ENCODE data around the gene LSM6. TPM values are rescaled to one million over a fixed set of nuclear protein-coding genes. Genes with fewer than 3 reads are reported as not detected.

LSM6 gene
- total RNA-seq, 3 donors from 2014 or later = 18.9 to 27.1 (median 22.2) TPM

GRCh38 chr4:146170149-146170548 lies 5.4 kb upstream of the LSM6 start:
- Histone ChIP-seq H3K9me3 (no peaks in the 10 kb centered on the region), H3K36me3 (ENCODE audit: low read depth) (no peaks in the 10 kb centered on the region), H3K4me1 (ENCODE audit: low read depth) (no peaks in the 10 kb centered on the region), H3K4me3 (no peak overlapping the region)
- ATAC-seq (no peak), DNase-seq (no peak)
- intact Hi-C loops (cut with DNase I, micrococcal nuclease) = no loop called here
- TF ChIP-seq CTCF (IDR thresholded peaks at IDR 0.05) = no peak

- Histone ChIP-seq H3K4me3 (no peak overlapping the region), H3K9me3 (no peaks in the 10 kb centered on the region), H3K4me1 (ENCODE audit: low read depth) (peaks cover 9% of the 10 kb centered on the region), H3K36me3 (ENCODE audit: low read depth) (no peaks in the 10 kb centered on the region)
- intact Hi-C loops (cut with DNase I, micrococcal nuclease) = no loop called here
- no peak for DNase-seq
- no peak for TF ChIP-seq CTCF (IDR thresholded peaks at IDR 0.05)
- ATAC-seq = no peak
Measured at GRCh38 chr4:146176891-146177290, 1.4 kb downstream of the LSM6 start.

GRCh38 chr4:146178126-146178525 lies 2.6 kb downstream of the LSM6 start:
- Histone ChIP-seq H3K9me3 (no peaks in the 10 kb centered on the region), H3K4me1 (ENCODE audit: low read depth) (peaks cover 9% of the 10 kb centered on the region), H3K4me3 (no peak overlapping the region), H3K36me3 (ENCODE audit: low read depth) (no peaks in the 10 kb centered on the region)
- DNase-seq (no peak), ATAC-seq (no peak)
- intact Hi-C loops (cut with DNase I, micrococcal nuclease) = no loop called here
- TF ChIP-seq CTCF (IDR thresholded peaks at IDR 0.05) = no peak

- Histone ChIP-seq H3K36me3 (ENCODE audit: low read depth) (no peaks in the 10 kb centered on the region), H3K4me1 (ENCODE audit: low read depth) (peaks cover 9% of the 10 kb centered on the region), H3K4me3 (no peak overlapping the region), H3K9me3 (no peaks in the 10 kb centered on the region)
- TF ChIP-seq CTCF (IDR thresholded peaks at IDR 0.05) = no peak
- no peak for ATAC-seq
- DNase-seq = no peak
- intact Hi-C loops (cut with DNase I, micrococcal nuclease) = no loop called here
Measured at GRCh38 chr4:146179784-146180370, 4.4 kb downstream of the LSM6 start.

GRCh38 chr4:146182443-146182842 lies 6.9 kb downstream of the LSM6 start:
- intact Hi-C loops (cut with DNase I, micrococcal nuclease) = no loop called here
- Histone ChIP-seq H3K4me1 (ENCODE audit: low read depth) (no peaks in the 10 kb centered on the region), H3K4me3 (no peak overlapping the region), H3K9me3 (no peaks in the 10 kb centered on the region), H3K36me3 (ENCODE audit: low read depth) (no peaks in the 10 kb centered on the region)
- ATAC-seq = no peak
- no peak for DNase-seq
- TF ChIP-seq CTCF (IDR thresholded peaks at IDR 0.05) = no peak

- H3K9me3 ChIP-seq = no peaks in the 10 kb centered on the region
- H3K36me3 ChIP-seq (ENCODE audit: low read depth) = no peaks in the 10 kb centered on the region
- no peaks in the 10 kb centered on the region for H3K4me1 ChIP-seq (ENCODE audit: low read depth)
- H3K4me3 ChIP-seq = no peak overlapping the region
- TF ChIP-seq CTCF (IDR thresholded peaks at IDR 0.05) = no peak
- ATAC-seq (no peak), DNase-seq (no peak)
- intact Hi-C loops (cut with DNase I, micrococcal nuclease) = no loop called here
Measured at GRCh38 chr4:146183209-146183608, 7.7 kb downstream of the LSM6 start.
